GM18517 (cell line): ENCODE results near the gene SH3RF1.

ENCODE experiments used
- ATAC-seq: cut with Tn5 transposase; IDR thresholded peaks from one replicate; pipeline ENCODE4 v1.9.1; 2021; ENCODE audit warnings: mild to moderate bottlenecking, moderate library complexity; ENCODE audit not compliant: unreplicated experiment

SH3RF1 gene

DNA sequence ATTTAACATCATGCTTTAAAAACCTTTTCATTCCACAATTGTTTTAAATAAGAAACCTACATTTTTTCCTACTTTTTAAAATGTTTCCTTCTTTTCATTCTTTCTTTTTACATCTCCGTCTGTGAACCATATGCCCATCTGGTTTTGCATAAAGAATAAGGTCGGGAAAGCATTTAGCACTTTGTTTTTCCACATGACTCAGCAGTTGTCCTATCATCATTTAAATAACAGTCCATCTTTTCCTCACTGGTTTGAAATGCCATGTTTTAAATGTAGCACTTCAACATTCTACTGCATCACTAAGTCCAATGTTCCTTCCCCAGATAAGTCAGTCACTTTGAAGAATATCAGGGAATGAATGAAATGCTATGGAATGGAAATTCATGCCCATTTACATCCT is 128.4 kb downstream of the SH3RF1 start:
- no peak for ATAC-seq

DNA sequence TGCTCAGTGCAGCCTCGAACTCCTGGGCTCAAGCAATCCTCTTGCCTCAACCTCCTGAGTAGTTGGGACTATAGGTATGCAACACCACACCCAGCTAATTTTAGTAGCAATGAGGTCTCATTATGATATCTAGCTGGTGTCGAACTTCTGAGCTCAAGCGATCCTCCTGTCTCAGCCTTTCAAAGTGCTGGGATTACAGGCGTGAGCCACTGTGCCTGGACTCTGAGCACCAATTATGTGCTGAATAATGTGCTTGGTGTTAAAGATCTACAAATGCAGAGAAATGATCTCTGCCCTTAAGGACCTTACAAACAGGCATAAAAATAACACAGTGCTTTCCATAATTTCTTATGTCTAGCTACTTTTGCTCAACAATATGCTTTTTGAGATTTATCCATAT is 131.7 kb downstream of the SH3RF1 start:
- no peak for ATAC-seq

DNA sequence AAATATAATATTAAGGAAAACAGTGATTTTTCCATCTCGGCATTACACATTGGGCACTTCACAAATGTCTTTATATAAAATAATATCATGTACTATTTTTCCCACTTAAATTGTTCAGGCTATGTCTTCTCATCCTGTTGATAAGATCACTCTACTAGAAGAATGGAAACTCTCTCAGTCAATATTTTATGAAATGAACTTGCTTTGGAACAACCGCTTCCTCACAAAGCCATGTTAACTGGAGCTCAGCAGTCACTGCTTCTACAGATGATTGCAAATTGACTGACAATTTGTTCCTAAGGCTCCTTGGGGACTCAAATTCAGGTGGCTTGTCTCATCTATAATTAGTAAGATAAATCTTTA is 133.2 kb downstream of the SH3RF1 start:
- ATAC-seq: no peak

DNA sequence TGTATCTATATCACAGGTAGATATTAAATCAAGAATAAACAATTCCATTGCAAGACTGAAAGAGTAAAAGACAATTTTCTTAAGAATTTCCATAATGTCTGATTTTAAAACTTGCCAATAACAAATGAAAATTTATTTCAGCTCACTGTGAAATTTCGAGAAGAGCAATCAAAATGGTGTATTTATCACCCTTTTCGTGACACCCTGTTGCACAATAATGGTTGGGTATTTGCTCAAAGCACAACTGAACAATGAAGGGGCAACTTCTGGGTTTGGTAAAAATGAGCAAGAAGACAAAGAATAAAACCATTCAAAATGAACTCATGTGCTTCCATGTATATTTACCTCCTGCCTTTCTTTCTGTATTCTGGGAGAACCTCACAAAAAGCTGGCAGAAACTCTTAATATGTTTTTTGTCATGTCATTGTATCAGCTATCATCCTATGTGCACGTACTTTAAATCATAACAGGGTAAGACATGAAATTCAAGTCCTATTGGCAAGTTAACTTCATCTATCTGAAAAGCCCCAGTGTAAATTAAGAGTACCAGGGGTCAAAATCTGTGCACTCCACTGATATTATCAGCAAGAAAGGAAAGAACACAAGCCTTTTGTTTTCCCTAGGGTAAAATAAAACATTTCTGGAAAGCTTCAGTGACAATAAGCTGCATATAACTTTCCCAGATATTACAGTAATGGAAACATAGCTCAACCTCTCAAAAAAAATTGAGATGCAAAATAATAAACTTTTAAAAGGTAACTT is 133.8 kb downstream of the SH3RF1 start:
- no peak for ATAC-seq

DNA sequence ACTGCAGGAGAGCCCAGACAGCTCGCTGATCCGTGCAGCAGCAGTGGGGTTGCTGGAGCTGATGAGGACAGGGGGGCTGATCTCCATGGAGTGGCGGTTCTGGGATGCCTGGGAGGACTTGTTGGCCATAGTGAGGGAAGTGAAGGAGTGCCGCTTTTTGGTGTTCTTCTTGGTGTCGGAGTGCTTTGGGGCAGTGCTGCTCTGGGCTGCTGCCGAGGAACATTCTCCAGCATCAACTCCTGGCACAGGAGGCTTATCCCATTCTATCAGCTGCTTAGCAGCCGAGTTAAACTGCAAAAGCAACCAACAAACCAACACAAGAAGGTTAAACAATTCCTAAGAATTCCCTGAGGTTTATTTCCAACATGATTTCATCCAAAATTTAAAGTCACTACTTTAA is 134.4 kb downstream of the SH3RF1 start:
- no peak for ATAC-seq

DNA sequence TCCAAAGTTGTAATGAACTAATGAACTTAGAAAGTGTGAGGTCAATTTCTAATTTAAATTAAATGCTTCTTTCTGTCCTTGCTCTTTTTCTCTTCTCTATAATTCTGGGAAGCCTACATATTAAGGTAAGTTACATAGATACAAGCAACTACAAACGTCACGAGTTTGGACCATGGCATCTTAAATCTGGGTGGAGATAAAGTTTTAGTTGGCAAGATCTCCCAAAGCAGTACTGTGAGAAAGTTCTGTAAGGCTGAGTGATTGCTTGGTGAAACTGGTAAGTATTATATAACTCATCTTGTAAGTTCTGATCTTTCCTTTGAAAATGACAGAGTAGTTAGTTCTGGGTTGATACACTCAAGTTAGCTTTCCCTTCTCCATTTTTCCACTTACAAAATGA is 135.0 kb downstream of the SH3RF1 start:
- no peak for ATAC-seq

DNA sequence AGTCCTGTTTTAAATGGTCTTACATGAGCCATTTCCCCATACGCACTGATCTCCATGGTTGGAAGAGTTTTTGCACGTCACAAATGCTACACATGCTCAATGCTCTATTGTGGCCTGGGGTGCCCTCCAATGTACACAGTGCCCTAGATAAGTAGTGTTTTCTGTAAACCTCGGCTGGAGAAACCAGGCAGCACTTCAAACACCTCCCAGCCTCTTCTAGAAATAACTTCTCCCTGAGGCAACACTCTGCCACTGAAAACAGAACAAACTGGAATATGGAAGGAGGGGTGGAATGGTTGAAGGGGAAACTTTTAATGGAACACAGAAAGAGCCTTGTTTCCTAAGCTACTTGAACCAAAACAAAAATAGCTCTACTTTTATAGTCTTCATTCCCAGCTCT is 136.8 kb downstream of the SH3RF1 start:
- ATAC-seq: no peak

DNA sequence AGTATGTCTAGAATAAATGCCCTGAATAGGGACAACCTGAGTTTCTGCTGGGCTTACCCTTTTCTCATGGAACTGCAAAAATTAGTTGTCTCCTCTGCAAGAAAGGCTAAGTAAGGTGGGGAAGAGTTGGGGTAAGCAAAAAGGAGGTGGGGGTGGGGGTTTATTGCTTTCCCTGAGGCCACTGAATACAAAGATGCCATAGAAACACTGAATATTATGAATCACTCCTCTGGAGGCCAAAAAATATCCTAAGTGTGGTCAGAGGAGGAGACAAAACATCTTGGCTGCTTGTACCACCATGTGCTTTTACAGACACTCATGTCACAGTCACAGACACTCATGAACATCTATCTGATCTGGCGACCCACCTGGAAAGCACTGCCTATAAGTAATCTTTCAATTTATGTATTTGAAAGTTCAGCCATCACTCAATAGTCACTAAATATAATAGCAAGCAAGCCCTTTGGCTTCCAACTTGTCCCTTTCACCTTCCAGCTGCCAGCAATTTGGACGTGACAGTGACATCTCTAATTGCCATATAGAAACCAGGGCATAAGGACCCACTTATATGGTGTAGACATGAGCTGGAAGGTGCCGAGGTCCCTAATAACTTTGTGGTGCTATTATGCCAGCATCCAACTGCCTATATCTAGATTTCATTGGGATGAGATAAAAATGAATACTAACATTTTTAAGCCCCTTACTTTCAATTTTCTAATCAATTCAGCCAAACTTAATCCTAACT is 138.0 kb downstream of the SH3RF1 start:
- no peak for ATAC-seq

DNA sequence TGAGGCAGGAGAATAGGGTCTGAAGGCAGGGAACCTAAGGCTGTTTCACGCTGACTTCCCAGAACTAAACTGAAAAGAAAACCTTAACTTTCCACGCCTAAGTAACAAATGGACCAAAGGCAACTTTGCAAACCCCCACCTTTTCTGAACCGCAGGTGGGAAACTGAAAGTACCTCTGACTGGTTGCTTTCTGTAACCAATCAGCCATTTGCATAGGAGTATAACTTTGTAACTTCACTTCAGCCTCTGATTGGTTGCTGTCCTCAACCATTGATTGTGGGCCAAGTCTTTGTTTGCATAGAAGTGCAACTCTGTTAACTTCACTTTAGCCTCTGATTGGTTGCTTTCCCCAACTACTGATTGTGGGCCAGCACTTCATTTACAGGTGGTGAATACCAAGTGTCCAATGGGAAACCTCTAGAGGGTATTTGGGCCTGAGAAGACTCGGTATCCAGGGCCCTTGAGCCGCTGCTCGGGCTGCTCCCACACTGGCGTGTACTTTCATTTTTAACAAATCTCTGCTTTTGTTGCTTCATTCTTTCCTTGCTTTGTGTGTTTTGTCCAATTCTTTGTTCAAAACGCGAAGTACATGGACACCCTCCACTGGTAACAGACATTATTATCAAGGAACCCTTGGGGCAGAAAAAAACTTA is 139.1 kb downstream of the SH3RF1 start:
- no peak for ATAC-seq

DNA sequence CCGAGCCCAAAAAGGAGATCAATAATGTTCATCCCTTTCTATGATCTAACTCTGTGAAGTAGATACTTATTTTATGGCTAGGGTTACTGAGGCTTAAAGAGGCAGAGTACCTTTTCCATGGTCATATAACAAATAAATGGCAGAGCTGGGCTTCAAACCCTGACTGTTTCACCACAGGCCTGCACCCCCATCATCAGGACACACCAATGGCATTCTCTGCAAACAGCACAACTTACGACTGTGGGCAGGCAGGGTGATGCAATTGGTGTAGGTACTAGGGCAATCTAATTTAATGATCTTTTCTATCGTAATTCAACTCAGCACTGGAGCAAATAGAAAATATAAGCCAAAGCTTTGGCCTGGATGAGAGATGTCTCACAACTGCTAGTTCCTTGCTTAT is 141.9 kb downstream of the SH3RF1 start:
- no peak for ATAC-seq

DNA sequence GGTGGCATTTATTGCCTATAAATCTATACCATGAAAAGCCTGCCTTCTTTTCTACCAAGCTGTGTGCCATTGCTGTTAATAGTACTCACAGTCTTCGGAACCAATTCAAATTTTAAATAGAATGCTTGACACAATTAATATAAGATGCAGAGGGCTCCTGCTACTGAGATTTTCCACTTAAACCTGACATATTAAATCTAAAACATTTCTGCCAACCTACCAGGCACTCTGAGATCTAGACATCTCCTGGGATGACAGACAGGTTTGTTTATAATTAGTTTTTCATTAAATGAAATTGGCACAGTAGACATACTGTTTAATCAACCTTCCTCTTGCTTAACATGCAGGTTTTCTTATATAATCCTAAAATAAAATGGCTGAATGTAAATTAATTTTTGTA is 143.4 kb downstream of the SH3RF1 start:
- ATAC-seq: no peak

DNA sequence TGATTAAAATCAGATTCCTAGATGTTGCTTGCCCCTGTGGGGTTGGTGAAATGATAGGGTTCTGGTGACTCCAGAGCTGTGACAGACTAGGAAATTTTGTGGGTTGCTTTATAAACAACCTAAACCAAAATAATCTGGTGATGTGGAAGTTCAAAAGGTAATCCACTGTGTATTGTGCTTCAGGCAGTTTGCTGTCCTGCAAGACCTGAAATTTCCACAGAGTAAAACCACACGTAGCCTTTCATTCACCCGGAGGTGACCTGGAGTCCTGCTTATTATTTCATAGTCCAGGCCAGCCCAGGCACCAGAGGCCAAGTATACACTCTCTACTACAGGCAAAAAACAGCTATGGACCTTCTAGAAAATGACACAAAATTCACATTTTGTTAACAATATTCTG is 146.1 kb downstream of the SH3RF1 start:
- no peak for ATAC-seq

DNA sequence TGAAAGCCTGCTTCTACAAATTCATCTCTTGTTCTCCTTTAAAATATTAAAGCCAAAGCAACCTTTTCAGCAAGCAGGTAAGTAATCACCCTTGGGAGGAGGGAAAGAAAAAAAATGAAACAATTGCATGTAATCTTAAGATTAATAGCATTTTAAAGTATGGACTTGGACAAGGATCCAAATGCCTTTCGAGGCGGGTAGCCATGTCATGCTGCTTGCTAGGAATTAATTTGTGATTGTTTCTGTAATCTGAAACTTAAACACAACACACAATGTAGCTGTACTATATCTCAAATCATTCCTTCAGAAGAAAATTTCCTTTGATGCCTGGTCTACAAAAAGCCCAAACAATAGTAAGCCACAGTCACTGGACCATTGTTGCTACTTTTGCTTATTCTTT is 148.3 kb downstream of the SH3RF1 start:
- no peak for ATAC-seq

DNA sequence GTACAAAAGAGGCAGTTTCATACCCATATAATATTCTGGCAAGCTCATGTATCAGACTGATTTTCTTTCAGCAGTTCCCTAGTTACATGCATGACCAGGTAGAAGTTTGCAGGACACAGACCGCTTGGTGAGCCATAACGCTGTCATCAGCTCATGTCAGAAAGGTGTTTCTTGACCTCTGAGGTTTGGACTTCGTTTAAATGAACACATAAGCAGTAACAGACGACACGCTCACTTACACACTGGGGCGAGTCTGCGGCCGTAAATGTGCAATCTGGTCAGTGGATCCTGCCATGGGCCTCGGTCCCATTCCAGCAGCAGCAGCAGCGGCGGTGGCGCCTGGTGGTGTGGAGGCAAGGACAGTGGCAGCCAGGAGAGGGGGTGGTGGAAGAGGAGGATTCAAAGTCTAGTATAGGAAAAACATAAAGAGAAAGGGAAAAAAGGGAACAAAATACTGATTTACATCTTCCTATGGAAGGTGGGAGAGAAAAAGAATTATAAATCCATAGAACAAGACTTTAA is 148.8 kb downstream of the SH3RF1 start:
- no peak for ATAC-seq

DNA sequence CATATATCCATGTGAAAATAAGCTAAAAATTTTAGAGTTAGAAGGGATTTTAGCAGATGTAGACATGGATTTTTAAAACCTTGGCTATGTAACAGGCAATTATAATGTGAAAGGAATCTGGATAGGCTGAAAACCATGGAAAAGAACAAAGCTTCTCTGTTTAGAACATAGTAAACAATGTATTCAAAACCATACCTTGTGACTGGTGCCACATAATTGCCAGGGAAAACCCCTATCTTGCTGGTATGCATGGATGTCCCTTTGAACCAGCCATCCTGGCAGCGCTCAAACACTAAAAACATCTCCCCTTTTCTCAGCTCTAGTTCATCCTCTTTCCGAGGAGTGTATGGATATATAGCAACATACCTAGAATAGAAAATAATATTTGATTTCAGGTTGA is 150.1 kb downstream of the SH3RF1 start:
- no peak for ATAC-seq

DNA sequence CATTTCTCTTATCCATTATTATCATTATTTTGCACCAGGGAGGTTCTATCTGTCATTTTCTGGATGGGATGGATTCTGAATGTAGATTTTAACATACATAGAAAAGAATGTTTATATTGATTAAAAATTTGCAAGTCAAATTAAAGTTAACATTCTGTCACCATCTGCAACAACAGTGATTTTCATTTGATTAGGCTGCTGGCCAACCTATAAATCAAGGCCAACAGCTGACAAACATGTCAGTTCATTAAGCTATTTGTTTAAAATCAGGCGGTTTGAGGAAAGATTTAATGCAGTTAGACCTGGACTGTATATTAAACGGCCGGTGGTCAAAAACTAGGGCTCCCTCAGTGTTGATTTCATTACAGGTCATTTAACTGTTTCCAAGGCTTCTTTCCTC is 151.2 kb downstream of the SH3RF1 start:
- no peak for ATAC-seq

DNA sequence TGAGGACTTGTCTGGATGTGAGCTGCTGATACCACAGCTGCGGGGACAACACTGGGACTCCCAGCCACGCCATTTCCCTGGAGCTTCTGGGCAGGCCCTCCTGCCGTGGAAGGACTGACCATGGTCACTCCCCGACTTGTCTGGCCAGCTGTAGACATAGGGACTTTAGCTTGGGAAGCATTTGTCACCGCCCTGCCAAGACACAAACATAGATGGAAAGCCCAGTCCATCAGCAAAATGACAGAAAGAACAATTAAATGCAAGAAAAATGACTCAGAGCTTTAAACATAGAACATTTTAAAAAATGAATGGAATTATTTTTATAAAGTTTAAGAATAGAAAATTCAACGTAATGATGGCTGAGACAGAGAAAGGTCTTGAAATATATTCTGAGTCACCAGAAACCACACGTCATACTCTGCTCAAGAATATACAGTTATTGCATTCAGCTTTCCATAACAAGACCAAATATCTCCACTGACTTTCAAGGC is 153.1 kb downstream of the SH3RF1 start:
- ATAC-seq: no peak

DNA sequence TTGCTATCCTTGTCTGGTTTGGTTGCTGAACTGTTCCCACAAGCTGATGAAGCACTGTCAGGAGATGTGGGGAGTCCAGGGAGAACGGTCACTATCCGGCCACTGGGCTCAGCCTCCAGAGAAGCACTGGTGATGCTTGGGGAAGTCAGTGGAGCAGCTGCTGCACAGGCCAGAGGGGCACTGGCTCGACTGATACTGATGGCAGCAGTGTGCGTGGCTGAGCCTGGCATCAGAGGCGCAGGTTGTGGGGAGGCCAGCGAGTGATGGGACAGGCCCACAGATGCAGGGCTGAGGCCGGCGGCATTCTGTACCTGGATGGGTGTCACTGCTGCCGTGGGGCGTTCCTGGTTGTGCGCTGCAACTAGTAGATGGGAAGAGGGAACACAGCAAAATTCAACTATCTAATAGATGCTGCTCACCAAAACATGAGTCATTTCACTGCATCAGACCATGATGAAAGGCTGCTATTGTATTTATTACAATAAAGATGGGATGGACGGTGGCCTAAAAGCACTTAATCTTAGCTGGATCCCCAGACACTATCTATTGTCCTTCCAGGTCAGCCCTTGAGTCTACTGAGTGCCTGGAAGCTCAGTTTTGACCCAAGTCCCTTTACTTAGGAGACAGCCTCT is 154.4 kb downstream of the SH3RF1 start:
- no peak for ATAC-seq

DNA sequence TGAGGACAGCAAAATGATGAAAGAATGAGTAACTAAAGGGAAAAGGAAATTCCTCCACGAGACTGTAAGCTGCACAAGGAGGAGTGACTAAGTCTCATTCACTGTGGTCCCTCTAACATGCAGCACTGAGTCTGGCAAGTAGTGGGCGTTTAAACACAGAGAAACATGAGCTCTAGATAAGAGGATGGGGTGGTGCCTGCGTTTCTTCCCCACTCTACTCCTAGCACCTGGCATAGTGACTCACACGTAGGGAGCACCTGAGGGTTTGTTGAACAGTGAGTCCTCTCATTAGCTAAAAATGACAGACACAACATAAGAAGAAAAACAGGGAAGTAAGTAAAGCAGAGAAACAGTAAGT is 154.9 kb downstream of the SH3RF1 start:
- ATAC-seq: no peak

DNA sequence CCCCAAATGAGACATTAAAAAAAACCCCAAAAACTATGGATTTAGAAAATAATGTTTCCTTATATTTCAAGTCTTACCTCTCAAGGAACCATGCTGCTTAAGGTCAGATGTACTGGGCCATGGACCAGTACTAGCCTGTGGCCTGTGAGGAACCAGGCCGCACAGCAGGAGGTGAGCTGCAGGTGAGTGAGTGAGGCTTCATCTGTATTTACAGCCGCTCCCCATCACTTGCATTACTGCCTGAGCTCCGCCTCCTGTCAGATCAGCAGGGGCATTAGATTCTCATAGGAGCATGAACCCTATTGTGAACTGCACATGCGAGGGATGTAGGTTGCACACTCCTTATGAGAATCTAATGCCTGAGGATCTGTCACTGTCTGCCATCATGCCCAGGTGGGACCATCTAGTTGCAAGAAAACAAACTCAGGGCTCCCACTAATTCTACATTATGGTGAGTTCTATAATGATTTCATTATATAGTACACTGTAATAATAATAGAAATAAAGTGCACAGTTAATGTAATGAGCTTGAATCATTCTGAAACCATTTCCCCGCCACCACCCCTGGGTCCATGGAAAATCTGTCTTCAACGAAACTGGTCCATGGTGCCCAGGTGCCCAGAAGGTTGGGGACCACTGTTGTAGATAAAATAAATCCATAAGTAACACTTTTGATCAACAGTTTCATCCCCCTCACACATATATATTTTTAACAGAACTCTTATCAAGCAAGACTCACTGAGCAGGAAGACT is 155.4 kb downstream of the SH3RF1 start:
- no peak for ATAC-seq
